Measurements from ENCODE around the gene CHRM3. TPM values are rescaled to one million over a fixed set of nuclear protein-coding genes. Genes with fewer than 3 reads are reported as not detected.

CHRM3 gene
- under 0.01 TPM in 2 replicates for total RNA-seq

DNA sequence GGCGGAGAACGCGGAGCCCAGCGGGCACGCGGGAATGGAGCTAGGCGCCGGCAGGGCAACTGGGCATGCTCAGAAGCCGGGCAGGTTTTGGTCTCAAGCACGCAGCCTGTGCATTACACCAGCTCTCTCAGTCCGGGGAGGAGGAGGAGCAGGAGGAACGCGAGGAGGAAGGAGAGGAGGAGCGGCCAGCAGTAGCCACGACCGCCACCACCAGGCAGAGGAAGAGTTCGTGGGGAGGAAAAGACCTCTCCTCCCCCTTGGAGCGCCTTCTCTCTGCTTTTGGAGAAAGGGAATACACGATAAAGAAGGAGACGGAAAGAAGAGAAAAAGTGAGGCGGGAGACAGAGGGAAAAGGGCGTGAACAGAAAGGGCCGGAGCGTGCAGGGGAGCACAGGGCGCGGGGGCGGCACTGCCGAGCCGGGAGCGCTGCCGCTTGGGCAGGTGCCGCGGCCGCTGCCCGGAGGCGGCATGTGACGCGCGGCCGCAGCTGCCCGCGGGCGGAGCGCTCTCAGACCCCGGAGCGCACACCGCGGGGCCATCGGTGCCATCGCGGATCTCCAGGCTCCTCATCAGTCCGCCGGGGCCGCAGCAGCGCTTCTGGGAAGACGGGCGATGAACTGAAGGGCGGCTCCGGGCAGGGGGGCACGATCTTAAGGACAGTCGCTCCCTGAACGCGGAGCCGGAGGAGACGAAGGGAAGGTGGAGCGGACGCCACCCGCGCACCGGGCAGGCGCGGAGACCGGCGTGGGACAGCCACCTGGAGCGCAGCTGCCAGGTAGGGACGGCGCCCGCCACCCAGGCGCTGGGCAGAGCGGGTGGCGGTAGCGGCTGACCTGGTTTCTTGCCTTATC, at the start of gene CHRM3:
Gene CHRM3, plus strand, starts transcription at position 116 of the 851 bp plus-strand sequence. CDS start 520,884 bp downstream, outside the sequence.

Data from bronchial smooth muscle cell (primary cell).